GM12878 (cell line): Measurements from ENCODE around the gene TFAP2B. TPM values are rescaled to one million over a fixed set of nuclear protein-coding genes. Genes with fewer than 3 reads are reported as not detected.

Experiments
- ATAC-seq: fragments of 200-7000 bp; cut with Tn5 transposase; 3 replicates; pipeline ENCODE4 v1.9.1; 2020; ENCODE audit warnings: mild to moderate bottlenecking, moderate library complexity
- BruUV-seq: library from RNA; stranded (reverse); fragments of 400-500 nt; replicated peaks from 2 replicates; lab custom pipeline; 2021; lab: Mats Ljungman, UMichigan
- CTCF ChIA-PET: fragments of 300-600 bp; sonication (Branson Sonifier 250); formaldehyde crosslinking; extraction: SDS; loops from one replicate; lab custom pipeline; 2021; ENCODE audit warnings: inconsistent platforms; lab: Yijun Ruan, JAX
- POLR2A ChIA-PET: fragments of 350-600 bp; formaldehyde crosslinking; extraction: SDS; loops from one replicate; lab custom pipeline; 2021; ENCODE audit warnings: inconsistent platforms; lab: Charles Lee
- RAD21 ChIA-PET: fragments of 300-600 bp; sonication (Branson Sonifier 250); formaldehyde crosslinking; loops from one replicate; lab custom pipeline; 2023; ENCODE audit warnings: antibody characterized with exemption; ENCODE audit not compliant: unreplicated experiment; lab: Charles Lee
- SMC1A ChIA-PET: fragments of 300-600 bp; sonication (Branson Sonifier 250); formaldehyde crosslinking; loops from one replicate; lab custom pipeline; 2023; ENCODE audit not compliant: unreplicated experiment, uncharacterized antibody; lab: Charles Lee
- DNase-seq: peaks from one replicate; pipeline ENCODE4 v3.0.0-alpha.2; 2011; ENCODE audit warnings: low read depth, low spot score
- FAIRE-seq: peaks from 3 replicates; lab custom pipeline; 2011; peaks lifted over from hg19 to GRCh38; lab: Jason Lieb, UNC
- H2AFZ ChIP-seq: 2 replicates; pipeline ENCODE4 v1.6.0; 2011; ENCODE audit warnings: low read depth, low read length, control low read depth; ENCODE audit not compliant: control insufficient read depth
- H3K27ac ChIP-seq: 2 replicates; pipeline ENCODE4 v1.5.1; 2011; ENCODE audit warnings: control low read depth; ENCODE audit not compliant: control insufficient read depth, insufficient read depth
- H3K27me3 ChIP-seq, 2 experiments: replicated peaks in 1 of 2; 2 replicates each; pipeline versions ENCODE4 v1.6.0 to v1.6.1; 2011; ENCODE audit warnings: low read length in 1 of 2; ENCODE audit not compliant: control insufficient read depth in 2 of 2, insufficient read depth in 2 of 2
- H3K36me3 ChIP-seq, 2 experiments: 2 replicates each; pipeline ENCODE4 v1.5.1; 2011; ENCODE audit warnings: low read length in 1 of 2; ENCODE audit not compliant: control insufficient read depth in 2 of 2, insufficient read depth in 2 of 2
- H3K4me1 ChIP-seq: 2 replicates; pipeline ENCODE4 v1.6.1; 2011; ENCODE audit warnings: mild to moderate bottlenecking, low read length, moderate library complexity, mixed read lengths; ENCODE audit not compliant: control insufficient read depth, insufficient read depth
- H3K4me2 ChIP-seq: 2 replicates; pipeline ENCODE4 v1.6.0; 2011; ENCODE audit warnings: control low read depth; ENCODE audit not compliant: control insufficient read depth, insufficient read depth
- H3K4me3 ChIP-seq: fragments of 200-600 bp; sonication (generic); 2 replicates; pipeline ENCODE4 v1.5.1; 2016
- H3K79me2 ChIP-seq: 2 replicates; pipeline ENCODE4 v1.6.0; 2011; ENCODE audit warnings: low read length; ENCODE audit not compliant: control insufficient read depth, insufficient read depth
- H3K9ac ChIP-seq: 2 replicates; pipeline ENCODE4 v1.8.0; 2011; ENCODE audit warnings: low read length, control low read depth, mixed read lengths; ENCODE audit not compliant: control insufficient read depth, insufficient read depth
- H3K9me3 ChIP-seq: replicated peaks from 3 replicates; pipeline ENCODE4 v1.5.1; 2011; ENCODE audit warnings: mild to moderate bottlenecking, low read length; ENCODE audit not compliant: control insufficient read depth, insufficient read depth
- H4K20me1 ChIP-seq: 2 replicates; pipeline ENCODE4 v1.6.0; 2011; ENCODE audit not compliant: control insufficient read depth, insufficient read depth
- HDAC2 ChIP-seq: fragments of 200-600 bp; sonication (generic); IDR thresholded peaks from 2 replicates; pipeline ENCODE4 v1.6.1; 2017
- HDGF ChIP-seq: fragments of 450-650 bp; IDR thresholded peaks from 2 replicates; pipeline ENCODE4 v1.6.1; 2016; ENCODE audit warnings: antibody characterized with exemption
- JUNB ChIP-seq: IDR thresholded peaks from 2 replicates; pipeline ENCODE4 v1.6.1; 2016; ENCODE audit warnings: antibody characterized with exemption, mild to moderate bottlenecking
- ZNF384 ChIP-seq: IDR thresholded peaks from 2 replicates; pipeline ENCODE4 v1.6.1; 2012; ENCODE audit warnings: low read depth, mild to moderate bottlenecking, low read length, improper control_type of control experiment, borderline replicate concordance
- WGBS: methylation state at CpG from one replicate; pipeline ENCODE4 v1.1.6; 2016; ENCODE audit warnings: low lambda C conversion rate; ENCODE audit not compliant: insufficient replicate concordance, insufficient coverage; ENCODE audit errors: missing lambda C conversion rate; 5-methylcytosine and 5-hydroxymethylcytosine counted together
- in situ Hi-C: fragments of 300-500 bp; cut with MboI; formaldehyde crosslinking; loops from 9 replicates; pipeline ENCODE4 v1.14.3; 2018; ENCODE audit warnings: mixed read lengths
- intact Hi-C: fragments of 100-400 bp; cut with micrococcal nuclease; formaldehyde crosslinking; loops from one replicate; pipeline ENCODE4 v1.14.2; 2022; ENCODE audit not compliant: unreplicated experiment
- polyA plus RNA-seq, 11 experiments: library from polyadenylated mRNA; depleted of rRNA in 4 of 11; unstranded in 6 of 11; stranded (reverse) in 5 of 11; fragments of >200 nt; fragmentation: Nextera tagmentation in 4 of 11; fragmentation: Illumina TruSeq in 1 of 11; extraction: Ambion mirVana in 4 of 11; extraction: Trizol in 1 of 11; gene quantifications; 1 replicate in 1 of 11; 2 replicates in 10 of 11; pipeline versions ENCODE4 v1.2.1 to v1.2.3, GENCODE V29; 2011 to 2016; ENCODE audit warnings: inconsistent platforms in 2 of 11, missing spikeins in 2 of 11, low read depth in 1 of 11
- total RNA-seq, 4 experiments: library from RNA; depleted of rRNA in 3 of 4; stranded (reverse); fragments of >200 nt in 3 of 4; fragmentation: Illumina TruSeq in 1 of 4; extraction: Trizol in 1 of 4; gene quantifications; 2 replicates each; pipeline versions ENCODE4 v1.2.1 to v1.2.3, GENCODE V29; 2013 to 2021

TFAP2B gene
- total and polyA plus RNA-seq, 10 of the 15 experiments (the other 5 are each of a cell fraction or from before 2014, with no cell fraction given), result 0.03 to 0.15 (median 0.07) TPM; not detected in 5

DNA sequence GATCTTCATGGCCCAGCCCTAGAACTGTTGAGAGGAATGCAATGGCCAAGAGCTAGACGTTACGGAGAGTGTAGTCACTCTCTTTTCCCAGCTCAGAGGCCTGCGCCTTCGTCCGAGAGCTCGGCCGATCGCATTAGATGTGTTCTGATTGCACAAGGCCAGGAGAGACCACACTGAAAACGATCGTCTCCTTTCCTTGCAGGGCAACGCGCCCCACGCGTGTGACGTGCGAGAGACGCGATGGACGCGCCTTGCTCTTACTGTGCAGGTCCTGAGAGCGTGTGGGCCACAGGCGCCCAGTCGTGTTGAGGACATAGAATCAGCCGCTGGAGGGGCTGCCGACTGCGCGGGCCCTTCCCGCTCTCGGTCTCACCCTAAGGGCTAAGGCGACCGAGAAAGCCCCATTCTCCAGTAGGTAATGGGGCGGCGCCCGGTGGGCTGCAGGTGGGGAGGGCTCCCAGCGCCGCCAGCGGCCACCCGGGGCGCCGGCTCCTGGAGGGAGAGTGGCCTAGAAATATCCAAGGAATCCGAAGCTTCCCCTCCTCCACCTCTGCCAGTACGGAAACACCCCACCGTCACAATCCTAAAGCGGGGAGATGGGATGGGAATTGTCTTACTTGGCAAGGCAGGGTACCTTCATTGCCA is 26.9 kb downstream of the TFAP2B start:
- ATAC-seq, result no peak
- Histone ChIP-seq H3K9ac (no peak overlapping the region), H3K4me1 (no peaks in the 10 kb centered on the region), H3K4me2 (no peak overlapping the region), H3K27me3 (peaks cover 13 to 17% of the 10 kb centered on the region in 2 experiments), H3K4me3 (no peak overlapping the region), H4K20me1 (no peaks in the 10 kb centered on the region), H2AFZ (no peak overlapping the region), H3K9me3 (no peaks in the 10 kb centered on the region; the same call in 2 of the 3 replicates), H3K27ac (no peak overlapping the region), H3K79me2 (no peaks in the 10 kb centered on the region), H3K36me3 (no peaks in the 10 kb centered on the region)
- ChIA-PET RAD21 (no interaction called here), CTCF (interaction anchor here (1.6 kb wide), 1 partner anchor 508 kb away, joined by 3 read pairs; no protein-coding TSS in a partner anchor), POLR2A (no interaction called here), SMC1A (no interaction called here)
- TF ChIP-seq HDAC2 (no peak), JUNB (no peak), ZNF384 (no peak)
- BruUV-seq, result no TSS peak
- DNase-seq, result no peak
- in situ Hi-C loops, result no loop called here
- FAIRE-seq, result no peak
- WGBS, result 29% methylated on average over 44 of the region's 44 CpGs
- intact Hi-C loops, result no loop called here

- Histone ChIP-seq H3K4me1 (no peaks in the 10 kb centered on the region), H3K4me2 (no peak overlapping the region), H3K4me3 (no peak overlapping the region), H3K9ac (no peak overlapping the region), H4K20me1 (no peaks in the 10 kb centered on the region), H2AFZ (no peak overlapping the region), H3K36me3 (no peaks in the 10 kb centered on the region), H3K9me3 (no peaks in the 10 kb centered on the region; the same call in 2 of the 3 replicates), H3K27me3 (peaks cover 17 to 19% of the 10 kb centered on the region in 2 experiments), H3K79me2 (no peaks in the 10 kb centered on the region), H3K27ac (no peak overlapping the region)
- no peak for TF ChIP-seq HDGF
- no peak for DNase-seq
- ChIA-PET RAD21 (no interaction called here), SMC1A (no interaction called here), POLR2A (no interaction called here), CTCF (interaction anchor here (1.6 kb wide), 1 partner anchor 507 kb away, joined by 3 read pairs; no protein-coding TSS in a partner anchor)
- in situ Hi-C loops (no loop called here), intact Hi-C loops (no loop called here)
- ATAC-seq, result no peak
- BruUV-seq, result no TSS peak
- FAIRE-seq, result no peak
- 11% methylated on average over 16 of the region's 16 CpGs for WGBS
Measured at GRCh38 chr6:50846144-50846851, 27.6 kb downstream of the TFAP2B start.
